CD4-positive, alpha-beta T cell (primary cell): ENCODE results near the gene ENPEP. TPM values are rescaled to one million over a fixed set of nuclear protein-coding genes. Genes with fewer than 3 reads are reported as not detected.

ENCODE experiments used
- ATAC-seq: fragments of 200-7000 bp; cut with Tn5 transposase; one replicate; pipeline ENCODE4 v1.10.0; 2022; ENCODE audit warnings: mild to moderate bottlenecking; ENCODE audit not compliant: poor library complexity
- CTCF ChIA-PET: fragments of 350-600 bp; sonication (Branson Sonifier 250); formaldehyde crosslinking; loops from one replicate; lab custom pipeline; 2021; ENCODE audit warnings: antibody characterized with exemption, inconsistent platforms; lab: Charles Lee
- POLR2A ChIA-PET: fragments of 350-600 bp; sonication (Branson Sonifier 250); formaldehyde crosslinking; loops from one replicate; lab custom pipeline; 2021; ENCODE audit warnings: antibody characterized with exemption, inconsistent platforms; lab: Charles Lee
- DNase-seq, 14 experiments: peaks; one replicate each; pipeline ENCODE4 v3.0.0-alpha.2; 2013 to 2020; ENCODE audit warnings: mixed read lengths in 2 of 14
- H3K27ac ChIP-seq, 2 donors: one replicate each; pipeline versions ENCODE4 v1.5.1 to v1.7.0; 2013; ENCODE audit warnings: low read length in 2 of 2, low read depth in 1 of 2, mild to moderate bottlenecking in 1 of 2
- H3K27me3 ChIP-seq, 2 experiments: 1 replicate in 1 of 2; 2 replicates in 1 of 2; pipeline versions ENCODE4 v1.6.1 to v1.7.0; 2013; ENCODE audit warnings: low read length in 2 of 2, control low read depth in 1 of 2, mild to moderate bottlenecking in 1 of 2, moderate library complexity in 1 of 2; ENCODE audit not compliant: insufficient read depth in 2 of 2, control insufficient read depth in 1 of 2
- H3K36me3 ChIP-seq: one replicate; pipeline ENCODE4 v1.6.1; 2013; ENCODE audit warnings: low read length, control low read depth; ENCODE audit not compliant: insufficient read depth
- H3K4me1 ChIP-seq: one replicate; pipeline ENCODE4 v1.6.1; 2013; ENCODE audit warnings: low read length, control low read depth; ENCODE audit not compliant: insufficient read depth
- H3K4me3 ChIP-seq: one replicate; pipeline ENCODE4 v1.5.1; 2013; ENCODE audit warnings: mild to moderate bottlenecking, low read length, moderate library complexity
- H3K9me3 ChIP-seq, 2 experiments: 1 replicate in 1 of 2; 2 replicates in 1 of 2; pipeline versions ENCODE4 v1.6.1 to v1.7.0; 2013; ENCODE audit warnings: low read length in 2 of 2, mild to moderate bottlenecking in 2 of 2, control low read depth in 1 of 2, moderate library complexity in 1 of 2; ENCODE audit not compliant: control insufficient read depth in 1 of 2, insufficient read depth in 1 of 2
- H3K27ac Mint-ChIP-seq: one replicate; pipeline ENCODE4 v1.8.0; 2020; ENCODE audit warnings: mixed read lengths
- H3K27me3 Mint-ChIP-seq: one replicate; pipeline ENCODE4 v1.8.0; 2021; ENCODE audit warnings: mixed read lengths
- H3K36me3 Mint-ChIP-seq: one replicate; pipeline ENCODE4 v1.8.0; 2021; ENCODE audit warnings: low read depth, mixed read lengths
- H3K4me1 Mint-ChIP-seq: one replicate; pipeline ENCODE4 v1.8.0; 2021; ENCODE audit warnings: low read depth, mixed read lengths
- H3K4me3 Mint-ChIP-seq: one replicate; pipeline ENCODE4 v1.8.0; 2020; ENCODE audit warnings: mild to moderate bottlenecking, mixed read lengths
- H3K9me3 Mint-ChIP-seq: one replicate; pipeline ENCODE4 v1.8.0; 2020; ENCODE audit warnings: mixed read lengths
- intact Hi-C, 2 experiments: fragments of 100-400 bp; cut with DNase I in 1 of 2; cut with micrococcal nuclease in 1 of 2; formaldehyde crosslinking; loops; one replicate each; pipeline versions ENCODE4 v1.15.1 to v1.9.0; 2023 to 2025; cut with DNase I, micrococcal nuclease
- total RNA-seq, 174 experiments: library from RNA in 2 of 174; stranded (reverse) in 2 of 174; gene quantifications; one replicate each; pipeline ENCODE4 v1.2.3 and lab custom pipeline; 2021 to 2026
- TF ChIP-seq, protein P1 (sequence below): fragments of 200-600 bp; IDR thresholded peaks from one replicate; pipeline ENCODE4 v1.8.0; 2022; ENCODE audit warnings: antibody characterized with exemption, mild to moderate bottlenecking

The ENPEP gene
- total RNA-seq, 2 experiments from 2014 or later, result not detected

DNA sequence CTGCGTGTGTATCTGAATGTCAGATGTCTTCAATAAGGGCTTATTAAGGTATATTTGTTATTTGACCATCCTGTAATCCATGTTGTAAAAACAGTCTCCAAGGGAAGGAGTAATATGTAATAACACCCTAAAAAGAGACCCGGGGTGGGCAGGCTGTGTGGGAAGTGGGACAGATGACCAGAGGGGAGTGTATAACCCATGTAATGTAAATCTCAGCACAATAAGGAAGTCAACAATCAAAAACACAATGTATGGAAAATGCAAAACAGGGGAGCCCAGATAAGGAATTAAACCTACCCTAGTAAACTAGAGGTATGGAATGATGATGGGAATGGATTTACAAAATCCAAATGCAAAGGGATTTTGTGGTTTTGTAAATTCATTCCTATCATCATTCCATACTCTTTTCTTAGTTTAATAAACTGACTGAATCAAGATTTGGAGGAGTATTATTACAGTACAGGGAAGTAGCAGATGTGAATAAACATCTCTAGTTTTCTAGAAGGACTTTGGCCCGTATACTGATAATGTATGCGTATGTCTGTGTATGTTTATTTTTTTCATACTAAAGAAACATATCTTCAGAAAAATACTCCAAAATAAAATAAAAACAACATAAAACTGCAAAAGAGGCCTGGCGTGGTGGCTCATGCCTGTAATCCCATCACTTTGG lies 15.7 kb upstream of the ENPEP start:
- no peak overlapping the region for H3K27ac Mint-ChIP-seq
- Histone ChIP-seq H3K4me1 (no peaks in the 10 kb centered on the region), H3K27ac (no peak overlapping the region), H3K27me3 (peaks cover 0 to 5% of the 10 kb centered on the region in 2 experiments), H3K4me3 (no peak overlapping the region), H3K9me3 (no peaks in the 10 kb centered on the region), H3K36me3 (no peaks in the 10 kb centered on the region)
- CTCF ChIA-PET, result interaction anchor here (0.7 kb wide), 1 partner anchor 10 kb away, joined by 3 read pairs; no protein-coding TSS in a partner anchor
- ATAC-seq, result no peak
- no peaks in the 10 kb centered on the region for H3K9me3 Mint-ChIP-seq
- H3K36me3 Mint-ChIP-seq, result no peaks in the 10 kb centered on the region
- intact Hi-C loops, result no loop called here
- peaks cover 23% of the 10 kb centered on the region for H3K27me3 Mint-ChIP-seq
- TF ChIP-seq, protein P1, sequence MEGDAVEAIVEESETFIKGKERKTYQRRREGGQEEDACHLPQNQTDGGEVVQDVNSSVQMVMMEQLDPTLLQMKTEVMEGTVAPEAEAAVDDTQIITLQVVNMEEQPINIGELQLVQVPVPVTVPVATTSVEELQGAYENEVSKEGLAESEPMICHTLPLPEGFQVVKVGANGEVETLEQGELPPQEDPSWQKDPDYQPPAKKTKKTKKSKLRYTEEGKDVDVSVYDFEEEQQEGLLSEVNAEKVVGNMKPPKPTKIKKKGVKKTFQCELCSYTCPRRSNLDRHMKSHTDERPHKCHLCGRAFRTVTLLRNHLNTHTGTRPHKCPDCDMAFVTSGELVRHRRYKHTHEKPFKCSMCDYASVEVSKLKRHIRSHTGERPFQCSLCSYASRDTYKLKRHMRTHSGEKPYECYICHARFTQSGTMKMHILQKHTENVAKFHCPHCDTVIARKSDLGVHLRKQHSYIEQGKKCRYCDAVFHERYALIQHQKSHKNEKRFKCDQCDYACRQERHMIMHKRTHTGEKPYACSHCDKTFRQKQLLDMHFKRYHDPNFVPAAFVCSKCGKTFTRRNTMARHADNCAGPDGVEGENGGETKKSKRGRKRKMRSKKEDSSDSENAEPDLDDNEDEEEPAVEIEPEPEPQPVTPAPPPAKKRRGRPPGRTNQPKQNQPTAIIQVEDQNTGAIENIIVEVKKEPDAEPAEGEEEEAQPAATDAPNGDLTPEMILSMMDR, result no peak
- no peak for DNase-seq
- POLR2A ChIA-PET, result no interaction called here
- H3K4me3 Mint-ChIP-seq, result no peak overlapping the region
- H3K4me1 Mint-ChIP-seq, result no peaks in the 10 kb centered on the region

DNA sequence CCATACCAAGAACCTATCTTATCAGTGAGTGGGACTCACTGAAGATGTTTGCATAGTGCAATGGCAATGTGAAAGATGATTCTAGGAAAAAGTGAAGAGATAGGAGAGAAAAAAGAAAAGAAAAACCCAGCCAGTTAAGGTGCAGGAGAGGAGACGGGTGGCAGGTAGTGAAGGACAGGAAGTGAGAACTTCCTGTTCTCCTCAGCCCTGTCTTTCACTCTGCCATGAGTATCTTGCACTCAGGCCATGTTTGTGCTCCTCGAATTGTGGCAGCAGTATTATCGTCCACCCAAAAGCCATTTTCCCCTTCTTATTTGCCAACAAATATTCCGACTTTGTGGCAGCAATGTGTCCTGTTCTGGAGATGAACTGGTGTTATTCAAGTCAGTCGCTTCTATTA lies 8.6 kb upstream of the ENPEP start:
- ChIA-PET POLR2A (no interaction called here), CTCF (no interaction called here)
- Histone ChIP-seq H3K4me3 (no peak overlapping the region), H3K4me1 (no peaks in the 10 kb centered on the region), H3K27ac (no peak overlapping the region), H3K9me3 (peaks cover 0 to 7% of the 10 kb centered on the region in 2 experiments), H3K27me3 (no peaks in the 10 kb centered on the region), H3K36me3 (no peaks in the 10 kb centered on the region)
- H3K27ac Mint-ChIP-seq, result no peak overlapping the region
- TF ChIP-seq, protein P1, result no peak
- no peak for ATAC-seq
- H3K4me3 Mint-ChIP-seq, result no peak overlapping the region
- no peaks in the 10 kb centered on the region for H3K36me3 Mint-ChIP-seq
- DNase-seq, result no peak
- no peaks in the 10 kb centered on the region for H3K9me3 Mint-ChIP-seq
- H3K27me3 Mint-ChIP-seq, result no peaks in the 10 kb centered on the region
- intact Hi-C loops, result no loop called here
- H3K4me1 Mint-ChIP-seq, result peaks cover 10% of the 10 kb centered on the region

DNA sequence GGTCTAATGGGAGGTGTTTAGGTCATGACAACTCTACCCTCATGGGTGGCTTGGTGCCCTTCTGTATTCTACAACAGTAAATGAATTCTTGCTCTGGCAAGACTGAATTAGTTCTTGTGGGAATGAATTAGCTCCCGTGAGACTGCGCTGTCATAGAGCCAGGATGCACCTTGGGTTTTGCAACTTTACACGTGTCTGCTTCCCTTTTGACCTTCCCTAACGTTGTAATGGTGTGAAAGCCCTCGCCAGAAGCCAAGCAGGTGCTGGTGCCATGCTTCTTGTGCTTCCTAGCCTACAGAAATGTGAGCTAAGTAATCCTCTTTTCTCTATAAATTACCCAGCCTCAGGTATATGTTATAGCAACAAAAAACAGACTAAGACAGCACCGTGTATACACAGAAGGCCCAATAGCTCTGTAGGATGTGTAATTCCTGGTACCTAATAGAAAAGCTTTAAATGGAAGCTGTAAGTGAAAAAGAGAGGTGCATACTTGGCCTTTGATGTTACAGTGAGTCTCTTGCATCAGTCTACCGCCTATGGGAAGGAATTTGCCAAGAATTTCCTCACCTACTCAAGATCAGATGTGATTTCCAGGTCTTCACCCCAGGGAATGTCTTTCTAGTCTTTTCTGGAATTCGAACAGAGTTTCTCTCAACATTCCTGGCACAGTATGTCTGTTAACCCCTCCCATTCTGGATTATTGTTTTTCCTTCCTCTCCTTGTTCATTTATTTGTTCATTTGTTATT lies 3.2 kb upstream of the ENPEP start:
- ChIA-PET CTCF (no interaction called here), POLR2A (no interaction called here)
- Mint-ChIP-seq H3K4me1 (no peaks in the 10 kb centered on the region), H3K27me3 (peaks cover 14% of the 10 kb centered on the region), H3K36me3 (no peaks in the 10 kb centered on the region), H3K27ac (no peak overlapping the region), H3K9me3 (no peaks in the 10 kb centered on the region), H3K4me3 (no peak overlapping the region)
- ATAC-seq (no peak), DNase-seq (no peak)
- H3K4me1 ChIP-seq, result no peaks in the 10 kb centered on the region
- H3K27me3 ChIP-seq, result no peaks in the 10 kb centered on the region
- no peak overlapping the region for H3K27ac ChIP-seq
- H3K4me3 ChIP-seq, result no peak overlapping the region
- no peaks in the 10 kb centered on the region for H3K36me3 ChIP-seq
- peaks cover 5 to 7% of the 10 kb centered on the region in 2 experiments for H3K9me3 ChIP-seq
- TF ChIP-seq, protein P1, result no peak
- intact Hi-C loops, result no loop called here
